GM21390 (cell line): Measurements from ENCODE around the gene SLC12A9.
"Not testable (repeated sequence)": the region's sequence is repeated elsewhere in the genome, so short reads cannot be mapped to it uniquely, and the experiment has no call there.

Source experiments
- ATAC-seq: cut with Tn5 transposase; IDR thresholded peaks from one replicate; pipeline ENCODE4 v1.9.1; 2021; ENCODE audit not compliant: unreplicated experiment

SLC12A9 gene

GRCh38 chr7:100852048-100852872 lies at the start of gene SLC12A9:
Gene SLC12A9, plus strand, starts transcription at chr7:100852713. Its CDS starts 1,485 bp downstream, at chr7:100854198.
- ATAC-seq: peak; percentile 92

GRCh38 chr7:100802951-100803350 lies 49.6 kb upstream of the SLC12A9 start:
- no peak for ATAC-seq

- ATAC-seq: peak; percentile 97
Measured at GRCh38 chr7:100803398-100804161, 48.9 kb upstream of the SLC12A9 start.

GRCh38 chr7:100804681-100805431 lies 47.7 kb upstream of the SLC12A9 start:
- no peak for ATAC-seq

- ATAC-seq: no peak
Measured at GRCh38 chr7:100806276-100806675, 46.2 kb upstream of the SLC12A9 start.

- not testable (repeated sequence) for ATAC-seq
Measured at GRCh38 chr7:100806883-100807282, 45.6 kb upstream of the SLC12A9 start.

- ATAC-seq: no peak
Measured at GRCh38 chr7:100808354-100808875, 44.1 kb upstream of the SLC12A9 start.

- ATAC-seq: no peak
Measured at GRCh38 chr7:100811480-100811879, 41.0 kb upstream of the SLC12A9 start.

GRCh38 chr7:100812729-100813128 lies 39.8 kb upstream of the SLC12A9 start:
- no peak for ATAC-seq

GRCh38 chr7:100816515-100816914 lies 36.0 kb upstream of the SLC12A9 start:
- not testable (repeated sequence) for ATAC-seq

GRCh38 chr7:100817097-100817496 lies 35.4 kb upstream of the SLC12A9 start:
- no peak for ATAC-seq

- no peak for ATAC-seq
Measured at GRCh38 chr7:100818366-100818765, 34.1 kb upstream of the SLC12A9 start.

GRCh38 chr7:100818825-100819224 lies 33.7 kb upstream of the SLC12A9 start:
- ATAC-seq: no peak

- ATAC-seq: no peak
Measured at GRCh38 chr7:100819586-100819985, 32.9 kb upstream of the SLC12A9 start.

- ATAC-seq: no peak
Measured at GRCh38 chr7:100822236-100823139, 30.0 kb upstream of the SLC12A9 start.

- no peak for ATAC-seq
Measured at GRCh38 chr7:100823140-100823525, 29.4 kb upstream of the SLC12A9 start.

GRCh38 chr7:100823534-100823933 lies 29.0 kb upstream of the SLC12A9 start:
- ATAC-seq: no peak

GRCh38 chr7:100824499-100825214 lies 27.9 kb upstream of the SLC12A9 start:
- ATAC-seq: no peak

GRCh38 chr7:100825215-100825671 lies 27.3 kb upstream of the SLC12A9 start:
- ATAC-seq: no peak
